H1 (cell line): ENCODE results near the gene TBC1D2. TPM values are rescaled to one million over a fixed set of nuclear protein-coding genes. Genes with fewer than 3 reads are reported as not detected.

Experiments used
- CTCF ChIA-PET: fragments of 300-600 bp; sonication (Branson Sonifier 250); formaldehyde crosslinking; loops from one replicate; lab custom pipeline; 2021; ENCODE audit not compliant: partially characterized antibody; lab: Charles Lee
- POLR2A ChIA-PET: fragments of 300-600 bp; sonication (Branson Sonifier 250); formaldehyde crosslinking; loops from one replicate; lab custom pipeline; 2021; ENCODE audit warnings: inconsistent platforms; ENCODE audit not compliant: partially characterized antibody; lab: Charles Lee
- DNase-seq, 2 experiments: peaks; one replicate each; pipeline versions ENCODE4 v3.0.0 to v3.0.0-alpha.2; 2010 to 2022; ENCODE audit warnings: low spot score in 2 of 2, low read depth in 1 of 2, mixed read lengths in 1 of 2
- FAIRE-seq: peaks from 2 replicates; lab custom pipeline; 2011; peaks lifted over from hg19 to GRCh38; lab: Jason Lieb, UNC
- H2AFZ ChIP-seq: 2 replicates; pipeline ENCODE4 v1.8.1; 2012; ENCODE audit warnings: low read length, inconsistent platforms
- H2AK5ac ChIP-seq: 2 replicates; pipeline ENCODE4 v1.6.1; 2013; ENCODE audit warnings: low read depth, low read length
- H2BK120ac ChIP-seq: replicated peaks from 2 replicates; pipeline ENCODE3; 2013; ENCODE audit warnings: low read depth, low read length, inconsistent platforms
- H2BK12ac ChIP-seq: 2 replicates; pipeline ENCODE4 v1.6.1; 2013; ENCODE audit warnings: low read depth, low read length
- H2BK15ac ChIP-seq: 2 replicates; pipeline ENCODE4 v1.6.1; 2013; ENCODE audit warnings: low read length
- H2BK20ac ChIP-seq: 2 replicates; pipeline ENCODE4 v1.6.1; 2013; ENCODE audit warnings: low read length
- H2BK5ac ChIP-seq: 2 replicates; pipeline ENCODE4 v1.6.1; 2013; ENCODE audit warnings: low read depth, low read length
- H3K14ac ChIP-seq: 2 replicates; pipeline ENCODE4 v1.6.1; 2013; ENCODE audit warnings: inconsistent platforms; ENCODE audit not compliant: insufficient read length
- H3K18ac ChIP-seq: 2 replicates; pipeline ENCODE4 v1.6.1; 2013; ENCODE audit warnings: low read length; ENCODE audit errors: extremely low read depth
- H3K23ac ChIP-seq: 2 replicates; pipeline ENCODE4 v1.6.1; 2013; ENCODE audit warnings: inconsistent platforms; ENCODE audit not compliant: insufficient read length
- H3K23me2 ChIP-seq: 2 replicates; pipeline ENCODE4 v1.6.1; 2013; ENCODE audit warnings: low read depth, low read length
- H3K27ac ChIP-seq: 2 replicates; pipeline ENCODE4 v1.6.1; 2011; ENCODE audit warnings: low read depth, low read length, inconsistent platforms
- H3K27me3 ChIP-seq, 4 experiments: replicated peaks in 1 of 4; 1 replicate in 1 of 4; 2 replicates in 3 of 4; pipeline versions ENCODE4 v1.6.1 to v1.8.1; 2011 to 2013; ENCODE audit warnings: low read length in 3 of 4, mild to moderate bottlenecking in 3 of 4, inconsistent platforms in 2 of 4, mixed read lengths in 2 of 4, moderate library complexity in 1 of 4; ENCODE audit not compliant: control insufficient read depth in 3 of 4, insufficient read depth in 3 of 4; ENCODE audit errors: extremely low read depth in 1 of 4
- H3K36me3 ChIP-seq, 4 experiments: 2 replicates each; pipeline versions ENCODE4 v1.6.1 to v1.8.1; 2011 to 2013; ENCODE audit warnings: mild to moderate bottlenecking in 4 of 4, low read length in 3 of 4, moderate library complexity in 2 of 4, control low read depth in 1 of 4, inconsistent platforms in 1 of 4; ENCODE audit not compliant: insufficient read depth in 4 of 4, control insufficient read depth in 2 of 4
- H3K4ac ChIP-seq: replicated peaks from 2 replicates; pipeline ENCODE3; 2013; ENCODE audit warnings: low read length, low read depth, mixed read lengths, inconsistent platforms; ENCODE audit not compliant: insufficient read length
- H3K4me1 ChIP-seq, 4 experiments: replicated peaks in 1 of 4; 1 replicate in 1 of 4; 2 replicates in 3 of 4; pipeline versions ENCODE4 v1.6.1 to v1.8.1; 2011 to 2013; ENCODE audit warnings: low read length in 3 of 4, inconsistent platforms in 2 of 4, mixed read lengths in 1 of 4; ENCODE audit not compliant: insufficient read depth in 4 of 4, control insufficient read depth in 3 of 4
- H3K4me2 ChIP-seq, 2 experiments: 2 replicates each; pipeline versions ENCODE4 v1.6.1 to v1.8.1; 2011 to 2013; ENCODE audit warnings: low read depth in 2 of 2, low read length in 2 of 2, control low read depth in 1 of 2, inconsistent platforms in 1 of 2, mild to moderate bottlenecking in 1 of 2; ENCODE audit not compliant: insufficient read depth in 1 of 2
- H3K4me3 ChIP-seq, 4 experiments: fragments of 200-600, 300-600 bp in 1 of 4; sonication (generic), shearing (Covaris generic), sonication (Bioruptor Twin) in 1 of 4; 2 replicates each; pipeline versions ENCODE4 v1.5.1 to v1.8.1; 2011 to 2016; ENCODE audit warnings: low read length in 4 of 4, low read depth in 3 of 4, control low read depth in 2 of 4, inconsistent platforms in 2 of 4, mild to moderate bottlenecking in 2 of 4, mixed read lengths in 1 of 4, moderate library complexity in 1 of 4; ENCODE audit not compliant: insufficient read depth in 2 of 4; ENCODE audit errors: extremely low read depth in 1 of 4
- H3K56ac ChIP-seq: replicated peaks from 2 replicates; pipeline ENCODE3; 2013; ENCODE audit warnings: low read depth, mild to moderate bottlenecking, mixed read lengths, low read length, inconsistent platforms; ENCODE audit not compliant: insufficient read length
- H3K79me1 ChIP-seq: 2 replicates; pipeline ENCODE4 v1.6.1; 2013; ENCODE audit warnings: low read depth, low read length, control low read depth
- H3K79me2 ChIP-seq, 2 experiments: 2 replicates each; pipeline versions ENCODE4 v1.6.1 to v1.8.1; 2012 to 2013; ENCODE audit warnings: low read length in 2 of 2, mild to moderate bottlenecking in 2 of 2, inconsistent platforms in 1 of 2; ENCODE audit not compliant: insufficient read depth in 2 of 2, control insufficient read depth in 1 of 2
- H3K9ac ChIP-seq, 4 experiments: replicated peaks in 1 of 4; 1 replicate in 1 of 4; 2 replicates in 3 of 4; pipeline versions ENCODE4 v1.6.1 to v1.8.1; 2011 to 2013; ENCODE audit warnings: low read depth in 3 of 4, low read length in 3 of 4, control low read depth in 2 of 4, mild to moderate bottlenecking in 2 of 4, moderate library complexity in 2 of 4, inconsistent platforms in 1 of 4; ENCODE audit errors: extremely low read depth in 1 of 4
- H3K9me3 ChIP-seq, 2 experiments: 2 replicates each; pipeline versions ENCODE4 v1.6.1 to v1.8.1; 2012 to 2013; ENCODE audit warnings: mild to moderate bottlenecking in 2 of 2, moderate library complexity in 2 of 2, control low read depth in 1 of 2, inconsistent platforms in 1 of 2, low read depth in 1 of 2, low read length in 1 of 2, mixed read lengths in 1 of 2; ENCODE audit not compliant: insufficient read depth in 2 of 2
- H4K20me1 ChIP-seq, 2 experiments: replicated peaks in 1 of 2; 2 replicates each; pipeline versions ENCODE3 to v1.8.1; 2011 to 2013; ENCODE audit warnings: inconsistent platforms in 2 of 2, low read length in 2 of 2, mild to moderate bottlenecking in 1 of 2; ENCODE audit not compliant: insufficient read depth in 2 of 2, control insufficient read depth in 1 of 2
- H4K5ac ChIP-seq: 2 replicates; pipeline ENCODE4 v1.6.1; 2013; ENCODE audit warnings: low read length, low read depth, mixed read lengths, inconsistent platforms; ENCODE audit not compliant: insufficient read length
- H4K8ac ChIP-seq: 2 replicates; pipeline ENCODE4 v1.8.0; 2013; ENCODE audit warnings: mild to moderate bottlenecking, moderate library complexity, low read length, inconsistent platforms; ENCODE audit not compliant: insufficient read depth; ENCODE audit errors: extremely low read depth
- H4K91ac ChIP-seq: replicated peaks from 2 replicates; pipeline ENCODE3; 2013; ENCODE audit warnings: low read length, mixed read lengths, inconsistent platforms; ENCODE audit not compliant: insufficient read length
- CREB1 ChIP-seq: IDR thresholded peaks from 2 replicates; pipeline ENCODE4 v1.6.1; 2012; ENCODE audit warnings: inconsistent platforms
- E2F6 ChIP-seq: IDR thresholded peaks from 2 replicates; pipeline ENCODE4 v1.6.1; 2012; ENCODE audit warnings: inconsistent platforms
- EZH2 ChIP-seq: fragments of 200-600 bp; sonication (generic); IDR thresholded peaks from 2 replicates; pipeline ENCODE4 v1.7.1; 2012; ENCODE audit warnings: low read depth, mild to moderate bottlenecking, moderate library complexity, low read length, inconsistent platforms; ENCODE audit not compliant: severe bottlenecking
- FOSL1 ChIP-seq: IDR thresholded peaks from 2 replicates; pipeline ENCODE4 v1.6.1; 2011; ENCODE audit warnings: mild to moderate bottlenecking, low read depth, low read length, moderate library complexity; ENCODE audit not compliant: insufficient read depth
- HDAC2 ChIP-seq, 2 experiments: fragments of 300-600 bp in 1 of 2; sonication (generic) in 1 of 2; IDR thresholded peaks; 2 replicates each; pipeline ENCODE4 v1.6.1; 2011 to 2012; ENCODE audit warnings: low read depth in 2 of 2, low read length in 2 of 2, mild to moderate bottlenecking in 2 of 2, moderate library complexity in 2 of 2, borderline replicate concordance in 1 of 2, inconsistent platforms in 1 of 2
- HDAC6 ChIP-seq: IDR thresholded peaks from one replicate; pipeline ENCODE4 v1.7.1; 2012; ENCODE audit warnings: low read depth, mild to moderate bottlenecking, inconsistent platforms, low read length, moderate library complexity
- JUND ChIP-seq: IDR thresholded peaks from 2 replicates; pipeline ENCODE4 v1.6.1; 2011; ENCODE audit warnings: mild to moderate bottlenecking, improper control_type of control experiment, low read length
- KDM4A ChIP-seq: IDR thresholded peaks from one replicate; pipeline ENCODE4 v1.7.1; 2012; ENCODE audit warnings: low read depth, mild to moderate bottlenecking, moderate library complexity, low read length, inconsistent platforms; ENCODE audit not compliant: severe bottlenecking
- RXRA ChIP-seq: IDR thresholded peaks from 2 replicates; pipeline ENCODE4 v1.6.1; 2011; ENCODE audit warnings: low read depth, mild to moderate bottlenecking, low read length, moderate library complexity; ENCODE audit not compliant: insufficient read depth
- SP2 ChIP-seq: IDR thresholded peaks from 2 replicates; pipeline ENCODE4 v1.6.1; 2012; ENCODE audit warnings: mild to moderate bottlenecking, low read length, inconsistent platforms
- SP4 ChIP-seq: IDR thresholded peaks from 2 replicates; pipeline ENCODE4 v1.6.1; 2012; ENCODE audit warnings: low read length, inconsistent platforms
- TAF1 ChIP-seq: IDR thresholded peaks from 2 replicates; pipeline ENCODE4 v1.6.1; 2011; ENCODE audit warnings: mild to moderate bottlenecking, low read depth, low read length
- USF2 ChIP-seq: IDR thresholded peaks from 2 replicates; pipeline ENCODE4 v1.6.1; 2011; ENCODE audit warnings: low read length, improper control_type of control experiment
- WGBS, 2 experiments: shearing (Covaris generic) in 1 of 2; methylation state at CpG; one replicate each; pipeline versions ENCODE4 v1.1.6 to v1.1.7; 2013 to 2015; ENCODE audit warnings: low lambda C conversion rate in 2 of 2, mixed read lengths in 2 of 2, inconsistent platforms in 1 of 2, low coverage in 1 of 2, missing lambda C conversion rate in 1 of 2; ENCODE audit not compliant: insufficient replicate concordance in 2 of 2, insufficient coverage in 1 of 2, insufficient read length in 1 of 2; ENCODE audit errors: extremely low coverage in 1 of 2, missing lambda C conversion rate in 1 of 2; 5-methylcytosine and 5-hydroxymethylcytosine counted together
- polyA plus RNA-seq, 7 experiments: library from polyadenylated mRNA; depleted of rRNA in 3 of 7; stranded (reverse) in 5 of 7; unstranded in 2 of 7; fragments of >200 nt in 5 of 7; fragments of 200-250 nt in 2 of 7; gene quantifications; 1 replicate in 5 of 7; 2 replicates in 1 of 7; 4 replicates in 1 of 7; pipeline versions ENCODE4 v1.2.1 to v1.2.3, GENCODE V29; 2011 to 2013; ENCODE audit warnings: missing spikeins in 2 of 7, mixed read lengths in 2 of 7
- total RNA-seq: library from RNA; stranded (reverse); fragmentation: NEBNext Ultra II Directional; extraction: Animal tissue kit (Norgen Biotek cat#: 25700); gene quantifications from 2 replicates; pipeline ENCODE4 v1.2.1, GENCODE V29; 2021

The TBC1D2 gene
- total and polyA plus RNA-seq, 2 of the 8 experiments (the other 6 are each of a cell fraction or from before 2014, with no cell fraction given) = 7.4 TPM

GRCh38 chr9:98295824-98296223 is 40.4 kb upstream of the TBC1D2 start:
- no peak overlapping the region for H3K23ac ChIP-seq
- H3K9ac ChIP-seq = no peak overlapping the region
- H3K27ac ChIP-seq = no peak overlapping the region
- no peak overlapping the region for H2BK12ac ChIP-seq
- no peak overlapping the region for H2AFZ ChIP-seq
- no peak overlapping the region for H3K4me2 ChIP-seq
- H4K8ac ChIP-seq = no peak overlapping the region
- no peaks in the 10 kb centered on the region for H3K79me1 ChIP-seq
- H3K4me1 ChIP-seq = no peaks in the 10 kb centered on the region
- H3K14ac ChIP-seq = no peak overlapping the region
- no peaks in the 10 kb centered on the region for H3K36me3 ChIP-seq
- no peak overlapping the region for H2AK5ac ChIP-seq
- H3K9me3 ChIP-seq = no peaks in the 10 kb centered on the region
- H4K5ac ChIP-seq = no peak overlapping the region
- no peaks in the 10 kb centered on the region for H4K20me1 ChIP-seq
- CTCF ChIA-PET = interaction anchor here (0.6 kb wide), 1 partner anchor 11 kb away, joined by 3 read pairs; no protein-coding TSS in a partner anchor
- H3K56ac ChIP-seq = no peak overlapping the region
- no peak overlapping the region for H3K18ac ChIP-seq
- no peak overlapping the region for H3K4me3 ChIP-seq
- H3K27me3 ChIP-seq = no peaks in the 10 kb centered on the region
- 94% methylated on average over 6 of the region's 6 CpGs; no CpG with 5 or more reads in 1 of the 2 experiments for WGBS, 2 experiments
- H3K23me2 ChIP-seq = no peaks in the 10 kb centered on the region
- DNase-seq (no peak), FAIRE-seq (no peak)
- H2BK5ac ChIP-seq = no peak overlapping the region
- H2BK120ac ChIP-seq = no peak overlapping the region
- H2BK15ac ChIP-seq = no peak overlapping the region
- H3K79me2 ChIP-seq = no peaks in the 10 kb centered on the region
- H3K4ac ChIP-seq = no peak overlapping the region
- H2BK20ac ChIP-seq = no peak overlapping the region
- POLR2A ChIA-PET = no interaction called here
- no peak overlapping the region for H4K91ac ChIP-seq
- TF ChIP-seq FOSL1 = no peak
- no peak for TF ChIP-seq USF2
- TF ChIP-seq SP4 = no peak
- TF ChIP-seq E2F6 = no peak
- TF ChIP-seq HDAC2 (IDR thresholded peaks at IDR 0.05; ENCODE audit: borderline replicate concordance in 1 of 2, low read depth in 2 of 2, low read length in 2 of 2) = no peak
- no peak for TF ChIP-seq EZH2
- TF ChIP-seq RXRA = no peak
- no peak for TF ChIP-seq TAF1
- no peak for TF ChIP-seq CREB1
- no peak for TF ChIP-seq HDAC6
- no peak for TF ChIP-seq SP2
- TF ChIP-seq KDM4A = no peak
- no peak for TF ChIP-seq JUND
